Activated gamma-delta T cell treated with Interleukin-2 at 50 U/mL for 16 hours (primary cell): ENCODE results near the gene TCF7L1.
"Not testable (repeated sequence)": the region's sequence is repeated elsewhere in the genome, so short reads cannot be mapped to it uniquely, and the experiment has no call there.

Source experiments
- DNase-seq: peaks from one replicate; pipeline ENCODE4 v3.0.0-alpha.2; 2020

The TCF7L1 gene

DNA sequence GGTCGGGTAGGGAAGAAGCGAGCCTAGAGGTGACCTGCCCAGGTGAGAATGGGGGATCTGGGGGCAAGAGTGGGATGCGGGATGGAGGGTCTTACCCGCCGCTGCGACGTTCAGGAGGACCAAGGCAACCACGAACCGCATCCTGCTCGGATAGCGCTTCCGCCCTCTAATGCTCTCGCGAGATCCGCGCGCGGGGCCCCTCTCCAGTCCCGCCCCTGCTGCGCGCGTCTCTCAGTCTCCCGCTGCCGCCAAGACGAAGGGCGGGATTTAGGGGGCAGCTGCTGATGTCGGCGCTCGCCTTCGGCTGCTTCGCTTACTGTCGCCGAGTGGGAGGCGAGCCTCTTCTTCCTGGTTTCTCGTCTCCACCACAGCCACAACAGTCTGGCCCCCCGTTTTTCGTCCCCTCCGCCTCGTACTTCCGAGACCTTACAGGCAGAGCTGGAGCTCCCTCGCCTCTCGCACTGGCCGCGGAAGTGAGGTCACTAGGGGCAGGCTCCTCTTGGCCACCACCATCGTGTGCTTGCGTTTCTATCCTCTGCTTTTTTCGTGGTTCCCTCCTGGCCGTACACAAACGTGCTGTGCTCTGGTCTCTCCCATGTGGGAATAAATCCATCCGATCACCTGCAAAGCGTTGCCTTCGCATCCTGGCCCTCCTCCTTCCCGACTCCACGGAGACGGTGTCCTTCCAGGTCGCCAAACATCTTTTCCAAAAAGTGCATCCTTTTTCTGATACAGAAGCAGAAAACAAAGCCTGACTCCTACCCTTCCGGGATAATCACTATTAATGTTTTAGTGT lies 194.8 kb downstream of the TCF7L1 start, which contains the start of gene TGOLN2:
Gene TGOLN2, minus strand, starts transcription at position 168 of the 796 bp plus-strand sequence. Its CDS starts 27 bp downstream, at position 141.
- peak; percentile 93 for DNase-seq

DNA sequence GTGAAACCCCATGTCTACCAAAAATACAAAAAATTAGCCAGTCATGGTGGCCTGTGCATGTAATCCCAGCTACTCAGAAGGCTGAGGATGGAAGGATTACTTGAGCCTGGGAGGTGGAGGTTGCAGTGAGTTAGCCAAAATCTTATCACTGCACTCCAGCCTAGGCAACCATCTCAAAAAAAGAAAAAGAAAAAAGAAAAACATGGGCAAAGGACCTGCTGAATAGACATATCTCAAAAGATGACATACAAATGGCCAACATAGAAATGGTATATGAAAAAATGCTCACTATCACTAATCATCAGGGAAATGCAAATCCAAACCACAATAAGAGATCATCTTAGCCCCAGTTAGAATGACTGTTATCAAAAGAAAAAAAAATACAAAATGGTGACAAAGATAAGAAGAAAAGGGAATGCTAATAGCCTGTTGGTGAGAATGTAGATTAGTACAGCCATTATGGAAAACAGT lies 196.0 kb downstream of the TCF7L1 start:
- no peak for DNase-seq

DNA sequence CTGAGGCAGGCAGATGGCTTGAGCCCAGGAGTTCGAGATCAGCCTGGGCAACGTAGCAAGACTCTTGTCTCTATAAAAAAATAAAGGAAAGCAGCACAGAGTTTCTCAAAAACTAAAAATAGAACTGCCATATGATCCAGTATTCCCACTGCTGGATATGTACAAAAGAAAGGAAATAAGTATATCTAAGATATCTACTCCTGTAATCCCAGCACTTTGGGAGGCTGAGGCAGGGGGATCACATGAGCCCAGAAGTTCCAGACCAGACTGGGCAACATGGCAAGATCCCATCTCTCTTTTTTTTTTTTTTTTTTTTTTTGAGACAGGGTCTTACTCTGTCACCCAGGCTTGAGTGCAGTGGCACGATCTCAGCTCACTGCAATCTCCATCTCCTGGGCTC lies 196.5 kb downstream of the TCF7L1 start:
- DNase-seq: not testable (repeated sequence)

DNA sequence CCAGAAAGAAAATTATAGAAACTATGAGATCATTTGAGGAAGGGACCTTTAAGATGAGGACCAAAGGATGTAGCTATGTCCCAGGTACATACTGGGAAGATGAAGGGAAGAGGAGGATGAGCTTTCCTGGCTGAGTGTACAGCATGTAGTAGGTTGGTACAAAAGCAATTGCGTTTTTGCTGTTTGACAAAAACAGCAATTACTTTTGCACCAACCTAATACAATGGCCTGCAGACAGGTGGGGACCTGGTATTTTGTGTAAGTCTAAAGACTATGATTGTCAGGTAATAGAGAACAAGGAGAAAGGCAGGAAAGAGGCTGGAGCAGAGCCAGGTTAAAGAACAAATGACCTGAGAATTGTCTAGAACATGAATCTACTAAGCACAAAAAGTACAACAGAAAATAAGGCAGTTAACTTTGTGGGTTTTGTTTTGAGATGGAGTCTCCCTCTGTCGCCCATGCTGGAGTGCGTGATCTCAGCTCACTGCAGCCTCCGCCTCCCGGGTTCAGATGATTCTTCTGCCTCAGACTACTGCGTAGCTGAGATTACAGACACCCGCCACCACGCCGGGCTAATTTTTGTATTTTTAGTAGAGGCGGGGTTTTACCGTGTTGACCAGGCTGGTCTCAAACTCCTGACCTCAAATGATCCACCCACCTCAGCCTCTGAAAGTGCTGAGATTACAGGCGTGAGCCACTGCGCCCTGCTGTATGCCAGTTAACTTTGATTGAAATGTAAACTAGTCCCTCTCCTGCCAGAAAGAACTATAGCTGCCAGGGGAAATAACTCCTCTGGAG lies 197.8 kb downstream of the TCF7L1 start:
- no peak for DNase-seq

DNA sequence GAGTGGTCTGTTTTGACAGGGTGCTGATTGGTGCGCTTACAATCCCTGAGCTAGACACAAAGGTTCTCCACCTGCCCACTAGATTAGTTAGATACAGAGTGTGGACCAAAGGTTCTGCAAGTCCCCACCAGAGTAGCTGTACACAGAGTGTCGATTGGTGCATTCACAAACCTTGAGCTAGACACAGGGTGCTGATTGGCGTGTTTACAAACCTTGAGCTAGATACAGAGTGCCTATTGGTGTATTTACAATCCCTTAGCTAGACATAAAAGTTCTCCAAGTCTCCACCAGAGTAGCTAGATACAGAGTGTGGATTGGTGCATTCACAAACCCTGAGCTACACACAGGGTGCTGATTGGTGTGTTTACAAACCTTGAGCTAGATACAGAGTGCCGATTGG lies 200.7 kb downstream of the TCF7L1 start:
- DNase-seq: not testable (repeated sequence)

DNA sequence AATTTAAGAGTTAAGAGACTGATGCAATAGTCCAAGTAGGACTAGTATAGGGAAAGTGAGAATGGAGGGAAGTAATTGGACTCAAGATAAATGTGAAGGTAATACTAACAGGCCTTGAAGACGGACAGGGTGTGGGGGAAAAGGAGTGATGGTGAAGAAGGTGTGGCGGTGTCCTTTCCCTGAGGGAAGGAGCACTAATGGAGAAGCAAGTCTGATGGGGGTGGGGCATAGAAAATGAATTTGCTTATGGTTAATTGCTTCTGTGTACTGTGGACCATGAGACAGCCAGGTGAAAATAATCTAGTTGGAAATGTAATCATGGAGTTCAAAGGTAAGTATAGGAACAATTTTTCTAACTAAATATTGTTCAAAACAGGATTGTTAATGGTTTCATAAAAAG lies 201.7 kb downstream of the TCF7L1 start:
- DNase-seq: no peak

DNA sequence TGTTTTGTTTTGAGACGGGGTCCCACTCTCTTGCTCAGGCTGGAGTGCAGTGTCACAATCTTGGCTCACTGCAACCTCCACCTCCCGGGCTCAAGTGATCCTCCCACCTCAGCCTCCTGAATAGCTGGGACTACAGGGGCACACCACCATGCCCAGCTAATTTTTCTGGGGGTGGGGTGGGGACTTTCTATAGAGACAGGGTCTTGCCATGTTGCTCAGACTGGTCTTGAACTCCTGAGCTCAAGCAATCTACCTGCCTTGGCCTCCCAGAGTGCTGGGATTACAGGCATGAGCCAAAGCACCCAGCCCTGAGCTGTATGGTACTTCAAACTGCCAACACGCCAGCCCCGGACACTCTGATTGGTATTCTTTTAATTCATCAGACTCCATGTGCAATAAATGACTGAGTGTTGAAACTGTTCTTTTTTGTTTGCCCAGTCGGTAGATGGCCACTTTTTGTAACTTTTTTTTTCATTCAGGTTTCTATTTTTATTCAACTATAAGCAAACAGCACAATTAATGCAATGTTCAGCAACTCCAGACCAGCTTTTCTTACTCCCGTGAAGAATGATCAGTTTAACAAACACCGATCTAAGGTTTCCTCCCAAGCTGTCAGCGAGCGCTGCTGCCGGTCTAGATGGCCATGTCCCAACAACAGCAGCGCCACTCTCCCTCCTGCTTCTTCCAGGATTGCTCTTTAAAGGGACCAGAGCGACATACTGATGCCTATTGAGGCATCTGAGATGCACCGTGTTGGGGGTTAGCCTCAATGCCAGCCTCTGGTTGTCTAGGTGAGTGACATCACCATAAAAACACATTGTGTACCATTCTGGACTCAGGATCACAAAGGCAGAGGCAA lies 207.1 kb downstream of the TCF7L1 start:
- no peak for DNase-seq

DNA sequence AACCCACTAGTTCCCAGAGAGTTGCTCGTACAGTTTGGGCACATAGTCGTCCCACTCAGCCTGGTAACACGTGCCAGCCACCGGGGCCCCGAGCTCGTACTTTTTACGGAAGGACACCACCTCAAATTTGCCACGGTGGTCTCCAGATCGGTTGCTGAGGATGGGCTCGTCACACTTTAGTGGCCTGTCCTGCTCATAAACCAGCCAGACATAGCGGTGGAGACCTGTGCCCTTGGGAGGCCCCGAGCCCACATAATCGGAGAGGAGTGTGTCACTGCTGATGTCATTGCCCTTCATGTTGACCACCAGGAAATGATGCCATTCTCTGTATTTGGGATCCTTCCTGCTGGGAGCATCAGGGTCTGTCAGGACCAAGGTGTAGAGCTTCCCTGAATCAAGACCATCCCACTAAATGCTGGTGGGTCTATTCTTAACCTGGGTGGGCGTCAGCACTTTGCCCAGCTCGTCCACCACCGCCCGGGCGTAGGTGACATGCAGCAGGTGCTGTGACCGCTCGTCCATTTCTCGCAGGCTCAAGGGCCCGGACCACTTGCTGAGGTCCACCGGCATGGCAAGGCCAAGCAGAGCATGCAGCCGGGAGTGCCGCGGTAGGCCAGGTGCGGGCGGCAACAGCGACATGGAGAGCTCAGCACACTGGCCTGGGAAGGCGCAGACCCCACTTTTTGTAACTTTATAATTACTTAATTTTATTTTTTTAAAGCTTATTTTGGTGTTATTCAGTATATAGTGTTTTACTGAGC lies 208.3 kb downstream of the TCF7L1 start:
- no peak for DNase-seq

DNA sequence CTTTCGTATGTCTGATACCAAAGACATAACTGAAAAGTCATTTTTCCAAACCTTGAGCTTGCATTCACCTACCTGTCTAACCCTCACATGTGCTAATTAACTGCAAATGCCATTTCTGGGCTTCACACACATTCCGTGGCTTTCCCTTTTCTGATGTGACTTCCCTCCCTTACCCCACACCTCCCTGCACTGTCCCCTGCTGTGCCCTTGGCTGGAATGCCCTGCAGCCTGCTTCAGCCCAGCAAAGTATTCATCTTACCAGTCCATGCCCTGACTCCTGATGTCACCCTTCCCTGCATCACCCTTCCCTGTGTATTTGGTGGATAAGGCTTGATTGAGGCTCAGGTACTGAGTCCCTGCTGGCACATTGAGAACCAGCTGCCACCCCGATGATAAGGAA lies 209.0 kb downstream of the TCF7L1 start:
- DNase-seq: no peak

DNA sequence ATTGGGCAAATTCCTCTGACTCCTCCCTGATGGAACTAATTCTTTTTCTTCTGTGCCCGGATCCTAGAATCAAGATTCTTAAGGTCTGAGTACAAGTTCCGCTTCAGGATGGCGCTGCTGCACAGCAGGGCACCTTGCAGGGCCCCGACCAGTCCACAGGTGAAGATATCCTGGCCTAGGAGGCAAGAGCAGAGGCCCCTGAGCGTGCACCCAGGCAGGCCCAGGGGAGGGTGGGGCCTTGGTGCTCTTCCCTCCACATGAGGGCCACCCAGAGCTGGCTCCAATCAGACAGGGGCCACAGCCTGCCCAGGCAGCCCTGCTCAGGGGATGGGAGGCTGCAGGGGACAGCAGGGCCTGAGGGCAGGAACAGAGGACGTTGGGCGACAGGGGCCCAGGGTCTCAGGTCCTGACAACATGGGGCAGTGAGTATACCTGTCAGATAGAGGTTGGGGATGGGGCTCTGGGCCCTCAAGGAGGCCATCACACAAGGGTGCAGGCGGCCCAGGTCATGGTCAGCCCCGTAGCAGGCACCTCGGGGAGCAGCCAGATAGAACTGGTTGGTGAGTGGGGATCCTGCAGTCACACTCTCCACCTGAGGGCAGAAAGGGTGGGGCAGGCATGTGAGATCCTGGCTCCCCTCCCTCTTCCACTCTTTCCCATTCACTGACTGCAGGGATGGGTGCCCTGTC lies 210.2 kb downstream of the TCF7L1 start:
- DNase-seq: not testable (repeated sequence)

DNA sequence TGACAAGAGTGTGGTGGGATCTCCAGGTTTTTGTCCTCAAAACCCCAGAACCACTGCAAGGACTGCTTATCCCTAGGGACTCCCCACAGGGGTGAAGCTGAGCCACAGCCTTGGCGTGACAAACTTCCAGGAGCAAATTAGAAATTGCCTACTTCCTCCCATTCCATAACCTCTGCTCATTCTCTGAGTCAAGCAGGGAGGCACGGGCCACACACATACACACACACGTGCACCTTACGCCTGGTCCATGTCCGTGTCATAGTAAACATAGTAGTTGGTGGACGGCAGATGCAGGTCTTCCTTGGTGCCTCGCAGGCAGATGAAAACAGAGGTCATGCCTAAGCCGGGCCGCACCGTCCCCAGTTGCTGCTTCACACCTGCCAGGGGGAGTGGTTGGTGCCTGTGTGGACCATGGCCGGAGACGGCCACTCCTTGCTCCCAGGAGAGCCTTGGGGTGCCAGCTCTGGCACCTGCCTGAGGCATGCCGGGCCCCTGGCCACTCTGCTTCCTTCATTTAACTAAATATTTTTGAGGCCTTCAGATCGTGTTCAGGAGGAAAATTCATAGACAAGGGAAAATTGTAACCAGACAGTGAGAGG lies 211.3 kb downstream of the TCF7L1 start:
- DNase-seq: no peak

DNA sequence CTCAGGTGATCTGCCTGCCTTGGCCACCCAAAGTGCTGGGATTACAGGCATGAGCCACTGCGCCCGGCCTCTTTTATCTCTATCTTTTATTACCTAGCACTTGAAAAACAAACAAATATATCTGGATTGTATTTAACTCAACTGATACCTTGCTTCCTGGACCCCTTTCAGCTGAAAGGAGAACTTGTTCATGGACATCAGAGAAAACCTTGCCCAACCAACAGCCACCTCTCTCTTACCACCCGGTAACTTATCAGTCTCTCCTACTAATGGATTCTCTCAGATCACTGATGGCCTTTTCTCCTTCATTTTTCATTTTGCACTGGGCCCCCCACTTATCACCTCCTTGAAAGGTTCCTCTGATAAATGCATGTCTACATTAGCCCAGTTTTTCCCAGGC lies 214.4 kb downstream of the TCF7L1 start:
- no peak for DNase-seq

DNA sequence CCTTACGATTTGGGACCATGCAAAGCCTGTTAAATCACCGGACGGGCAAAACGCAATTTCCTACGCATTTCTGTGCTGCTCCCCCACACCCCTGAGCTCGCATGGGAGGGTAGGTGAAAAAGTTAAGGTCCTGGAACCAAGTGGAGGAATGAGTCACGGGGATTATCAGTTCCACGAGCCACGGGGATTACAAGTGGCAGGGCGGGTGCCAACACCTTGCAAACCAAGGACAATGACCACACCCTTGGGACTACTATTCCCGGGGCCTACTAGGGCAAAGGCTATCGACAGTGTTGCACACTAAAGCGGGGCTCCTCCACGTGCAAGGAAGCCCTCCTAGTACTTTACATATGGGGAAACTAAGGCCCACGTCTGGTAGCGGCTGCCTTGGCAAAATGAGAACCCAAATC lies 220.7 kb downstream of the TCF7L1 start:
- DNase-seq: no peak

DNA sequence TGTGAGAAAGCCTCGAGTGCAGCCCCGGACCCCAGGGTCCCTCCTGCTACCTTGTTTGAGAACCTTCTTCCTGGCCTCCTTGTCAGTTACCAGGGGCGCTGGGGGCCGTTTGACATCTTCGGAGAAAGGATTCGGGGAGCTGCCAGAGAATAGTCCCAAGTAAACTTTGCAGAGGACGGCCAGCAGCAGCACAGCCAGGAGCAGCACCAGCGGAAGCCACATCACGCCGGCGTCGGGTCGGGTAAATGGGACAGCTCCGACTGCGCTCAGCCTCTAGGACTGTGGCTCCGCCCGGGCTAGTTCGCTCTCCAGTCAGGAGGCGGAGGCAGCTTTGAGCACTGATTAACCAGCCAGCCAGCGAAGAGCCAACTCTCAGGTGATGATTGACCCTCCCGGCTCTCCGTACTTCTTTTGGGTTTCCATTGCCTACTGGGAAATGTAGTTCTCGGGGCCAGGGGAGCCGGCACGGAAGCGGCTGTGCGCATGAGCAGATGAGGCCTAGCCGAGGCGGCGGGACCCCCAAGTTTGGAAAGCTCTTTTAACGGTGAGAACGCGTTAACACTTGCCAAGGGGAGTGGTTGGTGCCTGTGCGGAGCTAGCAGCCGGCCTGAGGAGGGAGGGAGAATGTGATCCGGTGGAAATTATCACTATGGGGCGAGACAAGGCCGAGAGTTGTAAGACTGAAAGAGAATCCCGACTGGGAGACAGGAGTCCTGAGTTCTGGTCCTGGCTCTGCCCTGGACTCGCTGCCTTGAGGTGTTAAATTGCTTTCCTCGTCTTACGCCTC lies 221.3 kb downstream of the TCF7L1 start, which contains the start of the genes ELMOD3 and RETSAT:
Gene ELMOD3, plus strand, starts transcription at position 484 of the 787 bp plus-strand sequence. CDS start 2,430 bp downstream, outside the sequence.
Gene RETSAT, minus strand, starts transcription at position 243 of the 787 bp plus-strand sequence. Its CDS starts 21 bp downstream, at position 222.
- peak; percentile 97 for DNase-seq

DNA sequence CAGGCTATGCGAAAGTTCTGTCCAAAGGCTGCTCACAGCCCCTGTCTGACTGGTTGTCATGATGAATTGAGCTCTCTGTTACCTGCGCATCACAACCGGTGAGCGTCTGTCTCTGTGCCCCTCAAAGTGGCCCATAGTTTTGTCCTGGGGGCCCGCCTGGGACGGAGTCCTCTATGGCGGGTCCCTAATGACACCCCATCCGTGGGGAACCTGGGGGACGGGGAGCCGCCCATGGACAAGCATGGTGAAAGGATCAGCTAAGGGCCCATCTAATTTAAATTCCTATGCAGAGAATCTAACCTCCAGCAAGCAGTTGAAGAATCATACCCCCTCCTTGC lies 221.8 kb downstream of the TCF7L1 start:
- DNase-seq: no peak

DNA sequence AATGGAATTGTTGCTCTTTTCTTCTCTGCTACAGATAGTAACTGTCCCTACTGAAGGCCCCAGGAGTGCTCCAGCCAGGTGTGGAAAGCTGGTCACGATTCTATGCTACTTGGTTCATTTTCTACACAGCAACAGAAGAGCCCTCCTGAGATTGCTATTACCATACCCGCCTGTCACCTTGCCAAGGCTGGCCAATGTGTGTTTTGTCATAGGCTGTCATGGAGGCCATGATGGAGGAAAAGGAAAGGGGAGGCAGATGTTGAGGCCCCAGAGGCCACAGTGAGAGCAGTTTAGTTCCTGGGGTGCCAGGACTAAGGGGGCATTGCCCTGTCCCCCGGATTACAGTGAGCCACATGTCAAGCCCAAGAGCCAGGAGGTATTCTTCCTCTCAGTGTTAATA lies 222.3 kb downstream of the TCF7L1 start:
- DNase-seq: no peak

DNA sequence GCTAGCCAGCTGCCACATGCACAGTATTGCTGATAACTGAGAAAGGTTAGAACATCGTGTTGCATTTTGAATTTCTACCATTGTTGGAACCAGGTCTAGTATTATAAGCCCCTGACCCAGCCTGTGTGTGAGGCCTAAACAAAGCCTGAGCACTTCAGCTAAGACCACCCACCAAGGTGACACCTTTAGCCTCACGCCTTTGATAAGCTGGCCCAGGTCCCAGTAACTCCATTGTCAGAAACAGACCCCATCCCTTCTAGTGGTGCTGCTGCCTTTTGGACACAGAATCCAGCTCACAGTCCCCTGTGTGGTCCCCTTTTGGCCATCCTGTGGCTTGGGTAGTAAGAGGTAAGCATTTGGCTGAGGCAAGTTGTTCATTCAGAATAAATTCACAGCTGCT lies 223.0 kb downstream of the TCF7L1 start:
- no peak for DNase-seq

DNA sequence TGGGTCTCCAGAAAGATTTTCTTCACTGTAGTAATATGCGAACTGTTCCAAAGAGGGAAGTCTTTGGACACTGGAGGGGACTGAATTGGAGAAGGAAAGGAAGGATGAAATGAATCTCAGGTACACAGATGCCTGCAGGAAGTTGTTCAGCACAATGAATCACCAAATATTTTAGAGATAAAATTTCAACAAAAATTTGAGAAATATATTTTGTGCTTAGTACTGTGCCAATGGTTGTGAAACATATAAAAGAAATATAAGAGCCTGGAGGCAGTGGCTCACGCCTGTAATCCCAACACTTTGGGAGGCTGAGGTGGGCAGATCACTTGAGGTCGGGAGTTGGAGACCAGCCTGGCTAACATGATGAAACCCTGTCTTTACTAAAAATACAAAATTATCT lies 224.5 kb downstream of the TCF7L1 start:
- DNase-seq: no peak
